Erythroblast (primary cell): Measurements from ENCODE around the gene LHX6.

Experiments used
- GATA1 ChIP-seq: IDR thresholded peaks from 2 replicates; pipeline ENCODE4 v1.6.1; 2011; ENCODE audit warnings: low read depth, mild to moderate bottlenecking, control low read depth, low read length, moderate library complexity
- POLR2A ChIP-seq: IDR thresholded peaks from 2 replicates; pipeline ENCODE4 v1.6.1; 2011; ENCODE audit warnings: mild to moderate bottlenecking, low read length

GRCh38 chr9:122179054-122179689 is 49.6 kb downstream of the LHX6 start:
- no peak for TF ChIP-seq POLR2A
- TF ChIP-seq GATA1 = no peak
